Effector CD4-positive, alpha-beta T cell (primary cell): ENCODE data around the gene GAGE12E. TPM values are rescaled to one million over a fixed set of nuclear protein-coding genes. Genes with fewer than 3 reads are reported as not detected.
"Not testable (repeated sequence)": the region's sequence is repeated elsewhere in the genome, so short reads cannot be mapped to it uniquely, and the experiment has no call there.

ENCODE experiments used
- DNase-seq: peaks from one replicate; pipeline ENCODE4 v3.0.0-alpha.2; 2020
- total RNA-seq: gene quantifications from one replicate; lab custom pipeline; 2026; lab: John Stamatoyannopoulos, UW

Gene GAGE12E
- total RNA-seq: not detected

DNA sequence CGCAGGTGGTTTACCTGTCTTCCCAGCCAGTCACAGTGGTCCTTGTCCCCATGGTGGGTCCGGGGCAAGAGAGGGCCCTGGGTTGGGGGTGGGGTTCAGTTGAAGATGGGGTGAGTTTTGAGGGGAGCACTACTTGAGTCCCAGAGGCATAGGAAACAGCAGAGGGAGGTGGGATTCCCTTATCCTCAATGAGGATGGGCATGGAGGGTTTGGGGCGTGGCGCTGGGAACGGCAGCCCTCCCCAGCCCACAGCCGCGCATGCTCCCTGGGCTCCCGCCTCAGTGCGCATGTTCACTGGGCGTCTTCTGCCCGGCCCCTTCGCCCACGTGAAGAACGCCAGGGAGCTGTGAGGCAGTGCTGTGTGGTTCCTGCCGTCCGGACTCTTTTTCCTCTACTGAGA lies at the start of gene GAGE12E:
Gene GAGE12E, plus strand, starts transcription at position 301 of the 400 bp plus-strand sequence. CDS start 1,155 bp downstream, outside the sequence.
- not testable (repeated sequence) for DNase-seq

- DNase-seq: not testable (repeated sequence)
Observed at GRCh38 chrX:49531877-49532276, 19.2 kb upstream of the GAGE12E start, which contains the start of gene GAGE12C. Gene GAGE12C, plus strand, starts transcription at chrX:49532177. Its CDS starts 1,155 bp downstream, at chrX:49533332.

GRCh38 chrX:49541433-49541832 lies 9.7 kb upstream of the GAGE12E start, which contains the start of gene GAGE12D:
Gene GAGE12D, plus strand, starts transcription at chrX:49541733. Its CDS starts 1,155 bp downstream, at chrX:49542888.
- not testable (repeated sequence) for DNase-seq

GRCh38 chrX:49560542-49560941 lies 9.5 kb downstream of the GAGE12E start, which contains the start of gene GAGE12F:
Gene GAGE12F, plus strand, starts transcription at chrX:49560842. Its CDS starts 1,155 bp downstream, at chrX:49561997.
- DNase-seq: not testable (repeated sequence)

DNA sequence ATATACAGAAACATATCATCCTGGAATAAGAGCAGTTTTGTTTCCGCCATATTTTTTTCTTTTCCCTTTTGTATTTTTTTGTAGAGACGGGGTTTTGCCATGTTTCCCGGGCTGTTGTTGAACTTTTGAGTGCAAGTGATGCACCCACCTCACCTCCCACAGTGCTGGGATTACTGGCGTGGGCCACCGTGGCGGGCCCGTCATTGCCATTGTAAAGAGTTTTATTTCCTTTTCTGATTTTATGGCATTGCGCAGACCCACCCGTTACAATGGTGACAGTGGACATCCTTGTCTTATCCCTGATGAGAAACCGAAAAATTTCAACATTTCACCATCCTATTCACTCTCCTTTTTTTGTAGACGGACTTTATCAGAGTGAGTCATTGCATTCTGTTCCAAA lies 17.6 kb downstream of the GAGE12E start:
- DNase-seq: not testable (repeated sequence)

DNA sequence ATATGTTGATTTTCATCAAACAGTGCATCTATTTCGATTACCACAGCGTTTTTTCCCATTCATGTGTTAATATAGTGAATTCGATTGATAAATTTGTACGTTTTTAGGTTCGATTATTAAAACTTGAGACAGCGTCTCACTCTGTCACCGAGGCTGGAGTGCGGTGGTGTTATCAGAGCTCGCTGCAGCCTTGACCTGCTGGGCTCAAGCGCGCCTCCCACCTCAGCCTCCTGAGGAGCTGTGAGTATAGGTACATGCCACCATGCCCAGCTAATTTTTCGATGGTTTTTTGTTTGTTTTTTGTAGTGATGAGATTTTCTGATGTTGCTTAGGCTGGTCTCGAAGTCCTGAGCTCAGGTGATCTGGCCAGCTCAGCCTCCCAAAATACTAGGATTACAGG lies 18.1 kb downstream of the GAGE12E start:
- not testable (repeated sequence) for DNase-seq

DNA sequence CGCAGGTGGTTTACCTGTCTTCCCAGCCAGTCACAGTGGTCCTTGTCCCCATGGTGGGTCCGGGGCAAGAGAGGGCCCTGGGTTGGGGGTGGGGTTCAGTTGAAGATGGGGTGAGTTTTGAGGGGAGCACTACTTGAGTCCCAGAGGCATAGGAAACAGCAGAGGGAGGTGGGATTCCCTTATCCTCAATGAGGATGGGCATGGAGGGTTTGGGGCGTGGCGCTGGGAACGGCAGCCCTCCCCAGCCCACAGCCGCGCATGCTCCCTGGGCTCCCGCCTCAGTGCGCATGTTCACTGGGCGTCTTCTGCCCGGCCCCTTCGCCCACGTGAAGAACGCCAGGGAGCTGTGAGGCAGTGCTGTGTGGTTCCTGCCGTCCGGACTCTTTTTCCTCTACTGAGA lies 19.0 kb downstream of the GAGE12E start, which contains the start of gene GAGE12G:
Gene GAGE12G, plus strand, starts transcription at position 301 of the 400 bp plus-strand sequence. CDS start 1,155 bp downstream, outside the sequence.
- DNase-seq: not testable (repeated sequence)

GRCh38 chrX:49579649-49580048 lies 28.6 kb downstream of the GAGE12E start, which contains the start of gene GAGE12H:
Gene GAGE12H, plus strand, starts transcription at chrX:49579949. Its CDS starts 1,155 bp downstream, at chrX:49581104.
- not testable (repeated sequence) for DNase-seq

GRCh38 chrX:49589196-49589595 lies 38.1 kb downstream of the GAGE12E start, which contains the start of gene GAGE2A:
Gene GAGE2A, plus strand, starts transcription at chrX:49589496. Its CDS starts 1,155 bp downstream, at chrX:49590651.
- DNase-seq: not testable (repeated sequence)

DNA sequence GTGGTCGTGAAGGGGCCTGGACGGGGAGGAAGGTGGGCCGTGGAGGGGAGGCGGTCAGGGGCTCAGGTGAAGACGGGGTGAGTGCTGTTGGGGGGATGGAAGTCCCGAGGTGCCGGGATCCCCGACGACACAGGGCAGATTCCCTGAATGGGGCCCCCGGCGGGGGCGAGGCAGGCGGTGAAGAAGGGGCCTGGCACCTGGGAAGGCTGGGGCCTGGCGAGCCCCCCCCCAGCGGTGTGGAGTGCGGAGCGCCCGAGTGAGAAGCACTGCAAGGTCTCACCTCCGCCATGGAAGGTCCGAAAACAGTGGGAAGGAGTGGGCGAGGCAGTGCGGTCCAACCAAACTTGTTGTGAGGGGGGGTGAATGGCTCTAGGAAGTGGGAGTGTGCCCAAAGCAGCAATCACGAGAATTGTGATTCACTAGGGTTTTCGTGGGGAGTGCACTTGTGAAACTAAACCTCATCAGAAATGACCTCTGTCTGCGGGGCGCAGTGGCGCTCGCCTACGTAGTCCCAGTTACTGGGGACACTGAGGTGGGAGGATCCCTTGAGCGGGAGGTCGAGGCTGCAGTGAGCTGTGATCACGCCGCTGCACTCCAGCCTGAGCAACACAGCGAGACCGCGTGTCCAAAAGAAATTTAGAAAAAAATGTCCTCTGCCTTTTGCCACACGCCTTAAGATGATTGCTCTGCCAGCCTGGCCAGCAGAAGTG lies 38.8 kb downstream of the GAGE12E start:
- DNase-seq: peak; percentile 15

- DNase-seq: not testable (repeated sequence)
Observed at GRCh38 chrX:49590488-49590887, 39.4 kb downstream of the GAGE12E start.

GRCh38 chrX:49598720-49599119 lies 47.6 kb downstream of the GAGE12E start, which contains the start of gene GAGE1:
Gene GAGE1, plus strand, starts transcription at chrX:49599020. Its CDS starts 1,155 bp downstream, at chrX:49600175.
- not testable (repeated sequence) for DNase-seq
